CD8-positive, alpha-beta memory T cell (primary cell): Measurements from ENCODE around the gene MKRN2. TPM values are rescaled to one million over a fixed set of nuclear protein-coding genes. Genes with fewer than 3 reads are reported as not detected.

Source experiments
- CTCF ChIA-PET: fragments of 350-600 bp; sonication (Branson Sonifier 250); formaldehyde crosslinking; loops from one replicate; lab custom pipeline; 2021; ENCODE audit warnings: antibody characterized with exemption; lab: Charles Lee
- POLR2A ChIA-PET: fragments of 350-600 bp; sonication (Branson Sonifier 250); formaldehyde crosslinking; loops from one replicate; lab custom pipeline; 2021; ENCODE audit warnings: antibody characterized with exemption; lab: Charles Lee
- DNase-seq, 5 donors: peaks; one replicate each; pipeline versions ENCODE4 v3.0.0 to v3.0.0-alpha.2; 2020 to 2022; ENCODE audit warnings: mixed read lengths in 1 of 5
- H3K27ac ChIP-seq: one replicate; pipeline ENCODE4 v1.7.0; 2013; ENCODE audit warnings: low read depth, mild to moderate bottlenecking, low read length, moderate library complexity
- H3K27me3 ChIP-seq: 2 replicates; pipeline ENCODE4 v1.7.0; 2013; ENCODE audit warnings: low read length, mild to moderate bottlenecking; ENCODE audit not compliant: insufficient read depth, poor library complexity, severe bottlenecking
- H3K36me3 ChIP-seq: 2 replicates; pipeline ENCODE4 v1.7.0; 2013; ENCODE audit warnings: mild to moderate bottlenecking, low read length, moderate library complexity; ENCODE audit not compliant: insufficient read depth
- H3K4me1 ChIP-seq: 2 replicates; pipeline ENCODE4 v1.7.0; 2013; ENCODE audit warnings: mild to moderate bottlenecking, low read length, moderate library complexity; ENCODE audit not compliant: insufficient read depth
- H3K4me3 ChIP-seq: 2 replicates; pipeline ENCODE4 v1.7.0; 2013; ENCODE audit warnings: mild to moderate bottlenecking, low read length
- H3K9me3 ChIP-seq: 2 replicates; pipeline ENCODE4 v1.7.0; 2013; ENCODE audit warnings: mild to moderate bottlenecking, low read length
- H3K27ac Mint-ChIP-seq, 8 donors: one replicate each; pipeline ENCODE4 v1.8.0; 2020 to 2021; ENCODE audit warnings: mixed read lengths in 8 of 8, mild to moderate bottlenecking in 6 of 8, inconsistent platforms in 3 of 8, moderate library complexity in 3 of 8
- H3K27me3 Mint-ChIP-seq, 2 donors: one replicate each; pipeline ENCODE4 v1.8.0; 2020 to 2021; ENCODE audit warnings: mixed read lengths in 2 of 2, mild to moderate bottlenecking in 1 of 2, moderate library complexity in 1 of 2
- H3K36me3 Mint-ChIP-seq, 3 donors: one replicate each; pipeline ENCODE4 v1.8.0; 2020 to 2021; ENCODE audit warnings: mixed read lengths in 3 of 3, inconsistent platforms in 1 of 3, mild to moderate bottlenecking in 1 of 3
- H3K4me1 Mint-ChIP-seq, 3 donors: one replicate each; pipeline ENCODE4 v1.8.0; 2020 to 2021; ENCODE audit warnings: mixed read lengths in 3 of 3, inconsistent platforms in 1 of 3, mild to moderate bottlenecking in 1 of 3
- H3K4me3 Mint-ChIP-seq, 7 donors: one replicate each; pipeline ENCODE4 v1.8.0; 2020 to 2021; ENCODE audit warnings: mixed read lengths in 7 of 7, mild to moderate bottlenecking in 6 of 7, moderate library complexity in 4 of 7, inconsistent platforms in 2 of 7
- H3K9me3 Mint-ChIP-seq, 5 donors: one replicate each; pipeline ENCODE4 v1.8.0; 2020 to 2022; ENCODE audit warnings: mixed read lengths in 5 of 5, mild to moderate bottlenecking in 3 of 5, moderate library complexity in 2 of 5, inconsistent platforms in 1 of 5
- polyA plus RNA-seq: library from polyadenylated mRNA; unstranded; fragments of 300-500 nt; fragmentation: Illumina TruSeq; gene quantifications from one replicate; pipeline ENCODE4 v1.2.3, GENCODE V29; 2021
- total RNA-seq, 2 experiments: library from RNA; stranded (reverse); gene quantifications; one replicate each; pipeline ENCODE4 v1.2.3, GENCODE V29; 2021

MKRN2 gene
- total and polyA plus RNA-seq, 3 experiments from 2014 or later, result 30.0 to 51.6 (median 33.6) TPM

- Mint-ChIP-seq H3K4me3 (peak overlapping the region in 6 of 7 donors; percentile 87 to 99 (median 91)), H3K4me1 (peaks cover 63 to 80% (median 74%) of the 10 kb centered on the region in 3 donors), H3K9me3 (peaks cover 0 to 2% (median 0%) of the 10 kb centered on the region in 5 donors), H3K27ac (peak overlapping the region in 5 of 8 donors; percentile 10 to 96 (median 85)), H3K36me3 (peaks cover 0 to 11% (median 0%) of the 10 kb centered on the region in 3 donors), H3K27me3 (peaks cover 19 to 21% of the 10 kb centered on the region in 2 donors)
- peak overlapping the region; percentile 72 for H3K4me3 ChIP-seq
- ChIA-PET POLR2A (no interaction called here), CTCF (no interaction called here)
- peaks cover 12% of the 10 kb centered on the region for H3K27me3 ChIP-seq
- no peak for DNase-seq
- no peak overlapping the region for H3K27ac ChIP-seq
- no peaks in the 10 kb centered on the region for H3K9me3 ChIP-seq
- H3K36me3 ChIP-seq, result no peaks in the 10 kb centered on the region
- peaks cover 40% of the 10 kb centered on the region for H3K4me1 ChIP-seq
Measured at GRCh38 chr3:12558706-12559105, 1.8 kb downstream of the MKRN2 start.

GRCh38 chr3:12559520-12559919, 2.6 kb downstream of the MKRN2 start:
- H3K27me3 Mint-ChIP-seq, result peaks cover 12 to 13% of the 10 kb centered on the region in 2 donors
- H3K27ac ChIP-seq, result no peak overlapping the region
- H3K4me1 Mint-ChIP-seq, result peaks cover 60 to 79% (median 72%) of the 10 kb centered on the region in 3 donors
- ChIA-PET POLR2A (no interaction called here), CTCF (no interaction called here)
- H3K4me1 ChIP-seq, result peaks cover 37% of the 10 kb centered on the region
- H3K4me3 ChIP-seq, result no peak overlapping the region
- H3K9me3 ChIP-seq, result no peaks in the 10 kb centered on the region
- H3K27ac Mint-ChIP-seq, result peak overlapping the region in 2 of 8 donors; percentile 64 to 85
- H3K36me3 Mint-ChIP-seq, result peaks cover 1 to 13% (median 2%) of the 10 kb centered on the region in 3 donors
- no peak for DNase-seq
- H3K27me3 ChIP-seq, result peaks cover 7% of the 10 kb centered on the region
- peak overlapping the region in 4 of 7 donors; percentile 22 to 79 (median 50) for H3K4me3 Mint-ChIP-seq
- H3K9me3 Mint-ChIP-seq, result peaks cover 0 to 2% (median 0%) of the 10 kb centered on the region in 5 donors
- peaks cover under 1% of the 10 kb centered on the region for H3K36me3 ChIP-seq

- no peaks in the 10 kb centered on the region for H3K9me3 ChIP-seq
- POLR2A ChIA-PET, result no interaction called here
- H3K4me1 Mint-ChIP-seq, result peaks cover 67 to 85% (median 76%) of the 10 kb centered on the region in 3 donors
- H3K27me3 ChIP-seq, result peaks cover 2% of the 10 kb centered on the region
- H3K4me1 ChIP-seq, result peaks cover 37% of the 10 kb centered on the region
- H3K27me3 Mint-ChIP-seq, result peaks cover 4 to 5% of the 10 kb centered on the region in 2 donors
- peak overlapping the region in 1 of 7 donors; percentile 43 for H3K4me3 Mint-ChIP-seq
- DNase-seq, result no peak
- H3K4me3 ChIP-seq, result no peak overlapping the region
- no peak overlapping the region for H3K27ac ChIP-seq
- H3K27ac Mint-ChIP-seq, result peak overlapping the region in 7 of 8 donors; percentile 3 to 70 (median 24)
- H3K9me3 Mint-ChIP-seq, result peaks cover 0 to 5% (median 3%) of the 10 kb centered on the region in 5 donors
- peaks cover 8 to 21% (median 10%) of the 10 kb centered on the region in 3 donors for H3K36me3 Mint-ChIP-seq
- CTCF ChIA-PET, result no interaction called here
- peaks cover 4% of the 10 kb centered on the region for H3K36me3 ChIP-seq
Measured at GRCh38 chr3:12560505-12561190, 3.8 kb downstream of the MKRN2 start.

- Mint-ChIP-seq H3K9me3 (peaks cover 4 to 10% (median 7%) of the 10 kb centered on the region in 5 donors), H3K4me1 (peaks cover 66 to 83% (median 73%) of the 10 kb centered on the region in 3 donors), H3K27me3 (no peaks in the 10 kb centered on the region), H3K4me3 (peak overlapping the region in 2 of 7 donors; percentile 16 to 46), H3K36me3 (peaks cover 11 to 24% (median 16%) of the 10 kb centered on the region in 3 donors), H3K27ac (peak overlapping the region in 4 of 8 donors; percentile 24 to 70 (median 48))
- H3K27ac ChIP-seq, result no peak overlapping the region
- DNase-seq, result no peak
- H3K4me3 ChIP-seq, result no peak overlapping the region
- peaks cover 4% of the 10 kb centered on the region for H3K36me3 ChIP-seq
- H3K4me1 ChIP-seq, result peaks cover 37% of the 10 kb centered on the region
- POLR2A ChIA-PET, result no interaction called here
- H3K27me3 ChIP-seq, result no peaks in the 10 kb centered on the region
- CTCF ChIA-PET, result interaction anchor here (1.2 kb wide), 1 partner anchor 82 kb away, joined by 4 read pairs; no protein-coding TSS in a partner anchor
- no peaks in the 10 kb centered on the region for H3K9me3 ChIP-seq
Measured at GRCh38 chr3:12561397-12561796, 4.5 kb downstream of the MKRN2 start.

- peak overlapping the region in 2 of 8 donors; percentile 35 to 59 for H3K27ac Mint-ChIP-seq
- peaks cover 37% of the 10 kb centered on the region for H3K4me1 ChIP-seq
- no peak for DNase-seq
- H3K4me3 Mint-ChIP-seq, result no peak overlapping the region
- POLR2A ChIA-PET, result no interaction called here
- no peak overlapping the region for H3K27ac ChIP-seq
- CTCF ChIA-PET, result interaction anchor here (1.2 kb wide), 1 partner anchor 83 kb away, joined by 4 read pairs; no protein-coding TSS in a partner anchor
- H3K36me3 Mint-ChIP-seq, result peaks cover 11 to 23% (median 23%) of the 10 kb centered on the region in 3 donors
- H3K36me3 ChIP-seq, result peaks cover 4% of the 10 kb centered on the region
- H3K4me1 Mint-ChIP-seq, result peaks cover 65 to 83% (median 71%) of the 10 kb centered on the region in 3 donors
- no peaks in the 10 kb centered on the region for H3K27me3 ChIP-seq
- H3K9me3 Mint-ChIP-seq, result peaks cover 4 to 15% (median 12%) of the 10 kb centered on the region in 5 donors
- no peak overlapping the region for H3K4me3 ChIP-seq
- H3K9me3 ChIP-seq, result no peaks in the 10 kb centered on the region
- H3K27me3 Mint-ChIP-seq, result no peaks in the 10 kb centered on the region
Measured at GRCh38 chr3:12562451-12562850, 5.6 kb downstream of the MKRN2 start.

DNA sequence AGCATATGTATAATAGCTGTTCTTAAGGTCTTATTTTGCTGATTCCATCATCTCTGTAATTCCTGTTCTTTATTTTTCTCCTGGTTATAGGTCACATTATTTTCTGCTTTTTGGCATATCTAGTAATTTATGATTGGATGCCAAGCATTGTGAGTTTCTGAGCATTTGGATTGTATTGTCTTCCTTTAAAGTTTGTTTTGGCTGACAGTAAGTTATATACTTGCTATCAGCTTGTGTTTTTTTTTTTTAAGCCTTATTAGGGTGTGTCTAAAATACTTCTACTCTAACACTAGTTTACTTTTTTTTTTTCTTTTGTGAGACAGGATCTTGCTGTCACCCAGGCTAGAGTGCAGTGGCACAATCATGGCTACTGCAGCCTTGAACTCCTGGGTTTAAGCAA, 10.1 kb downstream of the MKRN2 start:
- H3K4me3 Mint-ChIP-seq, result no peak overlapping the region
- Histone ChIP-seq H3K4me1 (no peaks in the 10 kb centered on the region), H3K9me3 (no peaks in the 10 kb centered on the region), H3K27me3 (no peaks in the 10 kb centered on the region), H3K36me3 (peaks cover 27% of the 10 kb centered on the region), H3K27ac (no peak overlapping the region), H3K4me3 (no peak overlapping the region)
- H3K27ac Mint-ChIP-seq, result peak overlapping the region in 1 of 8 donors; percentile 42
- POLR2A ChIA-PET, result interaction anchor here (0.6 kb wide), 1 partner anchor 1009 kb away, joined by 3 read pairs; no protein-coding TSS in a partner anchor
- peaks cover 4 to 15% (median 12%) of the 10 kb centered on the region in 5 donors for H3K9me3 Mint-ChIP-seq
- H3K27me3 Mint-ChIP-seq, result no peaks in the 10 kb centered on the region
- peaks cover 25 to 60% (median 46%) of the 10 kb centered on the region in 3 donors for H3K36me3 Mint-ChIP-seq
- CTCF ChIA-PET, result no interaction called here
- peaks cover 25 to 55% (median 35%) of the 10 kb centered on the region in 3 donors for H3K4me1 Mint-ChIP-seq
- no peak for DNase-seq

DNA sequence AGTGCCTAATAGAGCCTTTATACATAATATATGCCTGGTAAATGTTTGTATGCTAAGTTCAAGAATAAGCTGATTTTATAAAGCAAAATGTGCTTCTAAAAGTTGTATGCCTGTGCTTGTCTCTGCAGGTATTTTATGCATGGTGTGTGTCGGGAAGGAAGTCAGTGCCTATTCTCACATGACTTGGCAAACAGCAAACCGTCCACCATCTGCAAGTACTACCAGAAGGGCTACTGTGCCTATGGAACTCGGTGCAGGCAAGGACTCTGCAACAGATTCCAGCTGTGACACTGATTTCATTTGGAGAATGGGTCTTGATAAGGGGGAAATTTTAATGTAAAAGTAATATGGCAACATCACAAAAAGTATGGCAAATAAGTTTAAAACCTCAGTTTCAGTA, 11.9 kb downstream of the MKRN2 start:
- peaks cover 4 to 15% (median 12%) of the 10 kb centered on the region in 5 donors for H3K9me3 Mint-ChIP-seq
- DNase-seq, result no peak
- H3K4me1 Mint-ChIP-seq, result peaks cover 19 to 41% (median 27%) of the 10 kb centered on the region in 3 donors
- H3K36me3 ChIP-seq, result peaks cover 40% of the 10 kb centered on the region
- no peak overlapping the region for H3K27ac ChIP-seq
- H3K9me3 ChIP-seq, result no peaks in the 10 kb centered on the region
- H3K4me3 Mint-ChIP-seq, result no peak overlapping the region
- H3K27ac Mint-ChIP-seq, result peak overlapping the region in 2 of 8 donors; percentile 10 to 13
- H3K4me1 ChIP-seq, result no peaks in the 10 kb centered on the region
- no peaks in the 10 kb centered on the region for H3K27me3 ChIP-seq
- H3K4me3 ChIP-seq, result no peak overlapping the region
- ChIA-PET CTCF (interaction anchor here (0.9 to 1.6 kb wide), 2 partner anchors 16 to 95 kb away, joined by 4 read pairs; partner anchors contain the start of gene RAF1), POLR2A (no interaction called here)
- no peaks in the 10 kb centered on the region for H3K27me3 Mint-ChIP-seq
- H3K36me3 Mint-ChIP-seq, result peaks cover 29 to 72% (median 52%) of the 10 kb centered on the region in 3 donors

DNA sequence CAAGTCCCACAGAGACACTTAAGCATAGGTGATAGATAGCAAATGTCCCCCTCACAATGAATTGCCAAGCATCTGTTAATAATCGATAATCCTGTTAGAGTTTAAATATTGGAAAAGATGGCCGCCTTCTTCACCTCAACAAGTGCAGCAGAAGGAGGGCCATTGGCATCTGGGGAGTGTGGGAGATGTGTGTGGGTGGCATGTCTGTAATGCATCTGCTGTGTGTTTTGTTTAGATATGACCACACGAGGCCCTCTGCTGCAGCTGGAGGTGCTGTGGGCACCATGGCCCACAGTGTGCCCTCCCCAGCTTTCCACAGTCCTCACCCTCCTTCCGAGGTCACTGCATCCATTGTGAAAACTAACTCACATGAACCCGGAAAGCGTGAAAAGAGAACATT, 12.9 kb downstream of the MKRN2 start:
- Mint-ChIP-seq H3K4me3 (no peak overlapping the region), H3K4me1 (peaks cover 15 to 32% (median 21%) of the 10 kb centered on the region in 3 donors), H3K9me3 (peaks cover 4 to 14% (median 11%) of the 10 kb centered on the region in 5 donors), H3K36me3 (peaks cover 30 to 78% (median 52%) of the 10 kb centered on the region in 3 donors), H3K27ac (peak overlapping the region in 1 of 8 donors; percentile 37), H3K27me3 (no peaks in the 10 kb centered on the region)
- Histone ChIP-seq H3K9me3 (no peaks in the 10 kb centered on the region), H3K36me3 (peaks cover 47% of the 10 kb centered on the region), H3K4me3 (no peak overlapping the region), H3K4me1 (no peaks in the 10 kb centered on the region), H3K27ac (no peak overlapping the region), H3K27me3 (no peaks in the 10 kb centered on the region)
- DNase-seq, result no peak
- POLR2A ChIA-PET, result no interaction called here
- CTCF ChIA-PET, result no interaction called here
